ENCODE results near the gene WDR93. TPM values are rescaled to one million over a fixed set of nuclear protein-coding genes. Genes with fewer than 3 reads are reported as not detected.

WDR93 gene
- total RNA-seq, 1 donor from 2014 or later = not detected

- Histone ChIP-seq H3K4me1 (peaks cover 25% of the 10 kb centered on the region), H3K4me3 (no peak overlapping the region), H3K36me3 (no peaks in the 10 kb centered on the region), H3K9me3 (no peaks in the 10 kb centered on the region), H3K27me3 (no peaks in the 10 kb centered on the region), H3K27ac (no peak overlapping the region)
- intact Hi-C loops (cut with DNase I) = no loop called here
- peak in 1 of 2 donors; percentile 74 for DNase-seq (ENCODE audit: extremely low spot score in 2 of 2)
- no peak for TF ChIP-seq POLR2AphosphoS5 (IDR thresholded peaks at IDR 0.05; ENCODE audit: insufficient read depth in 1 of 2, low read depth in 1 of 2)
- no peak for TF ChIP-seq CTCF (IDR thresholded peaks at IDR 0.05)
- TF ChIP-seq POLR2A (IDR thresholded peaks at IDR 0.05) = no peak
Observed at GRCh38 chr15:89765694-89766093, 75.1 kb downstream of the WDR93 start.

GRCh38 chr15:89766357-89767311 lies 76.0 kb downstream of the WDR93 start:
- Histone ChIP-seq H3K36me3 (no peaks in the 10 kb centered on the region), H3K4me1 (peaks cover 15% of the 10 kb centered on the region), H3K9me3 (no peaks in the 10 kb centered on the region), H3K27me3 (no peaks in the 10 kb centered on the region), H3K4me3 (no peak overlapping the region), H3K27ac (no peak overlapping the region)
- DNase-seq (ENCODE audit: extremely low spot score in 2 of 2) = peak in 1 of 2 donors; percentile 84
- intact Hi-C loops (cut with DNase I) = no loop called here
- TF ChIP-seq POLR2A (IDR thresholded peaks at IDR 0.05) (no peak), CTCF (IDR thresholded peaks at IDR 0.05) (no peak), POLR2AphosphoS5 (IDR thresholded peaks at IDR 0.05; ENCODE audit: insufficient read depth in 1 of 2, low read depth in 1 of 2) (no peak)

- intact Hi-C loops (cut with DNase I) = no loop called here
- H3K4me1 ChIP-seq = peaks cover 10% of the 10 kb centered on the region
- no peaks in the 10 kb centered on the region for H3K9me3 ChIP-seq
- no peaks in the 10 kb centered on the region for H3K27me3 ChIP-seq
- DNase-seq (ENCODE audit: extremely low spot score in 2 of 2) = no peak
- no peak overlapping the region for H3K4me3 ChIP-seq
- no peak overlapping the region for H3K27ac ChIP-seq
- TF ChIP-seq CTCF (IDR thresholded peaks at IDR 0.05) (no peak), POLR2AphosphoS5 (IDR thresholded peaks at IDR 0.05; ENCODE audit: insufficient read depth in 1 of 2, low read depth in 1 of 2) (no peak), POLR2A (IDR thresholded peaks at IDR 0.05) (no peak)
- no peaks in the 10 kb centered on the region for H3K36me3 ChIP-seq
Observed at GRCh38 chr15:89767411-89767915, 76.9 kb downstream of the WDR93 start.

- intact Hi-C loops (cut with DNase I) = no loop called here
- no peak for DNase-seq (ENCODE audit: extremely low spot score in 2 of 2)
- no peaks in the 10 kb centered on the region for H3K36me3 ChIP-seq
- H3K27ac ChIP-seq = no peak overlapping the region
- H3K27me3 ChIP-seq = no peaks in the 10 kb centered on the region
- H3K4me1 ChIP-seq = peaks cover 10% of the 10 kb centered on the region
- no peaks in the 10 kb centered on the region for H3K9me3 ChIP-seq
- H3K4me3 ChIP-seq = no peak overlapping the region
- TF ChIP-seq POLR2A (IDR thresholded peaks at IDR 0.05) (no peak), CTCF (IDR thresholded peaks at IDR 0.05) (no peak), POLR2AphosphoS5 (IDR thresholded peaks at IDR 0.05; ENCODE audit: insufficient read depth in 1 of 2, low read depth in 1 of 2) (no peak)
Observed at GRCh38 chr15:89768071-89768500, 77.5 kb downstream of the WDR93 start.

- Histone ChIP-seq H3K9me3 (no peaks in the 10 kb centered on the region), H3K4me1 (peaks cover 10% of the 10 kb centered on the region), H3K27ac (no peak overlapping the region), H3K27me3 (no peaks in the 10 kb centered on the region), H3K4me3 (no peak overlapping the region), H3K36me3 (no peaks in the 10 kb centered on the region)
- intact Hi-C loops (cut with DNase I) = no loop called here
- DNase-seq (ENCODE audit: extremely low spot score in 2 of 2) = no peak
- no peak for TF ChIP-seq CTCF (IDR thresholded peaks at IDR 0.05)
- TF ChIP-seq POLR2AphosphoS5 (IDR thresholded peaks at IDR 0.05; ENCODE audit: insufficient read depth in 1 of 2, low read depth in 1 of 2) = no peak
- no peak for TF ChIP-seq POLR2A (IDR thresholded peaks at IDR 0.05)
Observed at GRCh38 chr15:89769366-89769765, 78.8 kb downstream of the WDR93 start.

Measured in vagina (tissue), 2 donors.